ENCODE measurements around the gene PRKAG2. TPM values are rescaled to one million over a fixed set of nuclear protein-coding genes. Genes with fewer than 3 reads are reported as not detected.
A peak's percentile ranks its signal among the peaks of the same experiment; 100 is the strongest.

PRKAG2 gene
- total and polyA plus RNA-seq, 2 of the 13 experiments (the other 11 are each of a cell fraction or from before 2014, with no cell fraction given), result 0.90 to 1.3 TPM

- CTCF ChIA-PET (ENCODE audit: low intra/inter-chr PET ratio, low total read pairs), result no interaction called here
- POLR2A ChIA-PET, result no interaction called here
Measured at GRCh38 chr7:151857412-151857811, 19.5 kb downstream of the PRKAG2 start.

More at GRCh38 chr7:151857412-151857811, 19.5 kb downstream of the PRKAG2 start:
- no peak overlapping the region for H2AFZ ChIP-seq (ENCODE audit: low read length)
- H3K4me1 ChIP-seq (ENCODE audit: insufficient read depth, low read length), result no peaks in the 10 kb centered on the region
- no peak overlapping the region for H3K27ac ChIP-seq (ENCODE audit: extremely low read length, insufficient read depth, low read length)
- WGBS (ENCODE audit: low lambda C conversion rate), result 41% methylated on average over 12 of the region's 12 CpGs
- H3K79me2 ChIP-seq (ENCODE audit: insufficient read depth, low read length), result no peaks in the 10 kb centered on the region
- DNase-seq (ENCODE audit: low spot score), result no peak
- no peak overlapping the region for H3K4me3 ChIP-seq (replicated peaks in 1 of 3; ENCODE audit: insufficient read depth in 1 of 3, low read depth in 2 of 3, low read length in 3 of 3)
- no peaks in the 10 kb centered on the region for H3K36me3 ChIP-seq (replicated peaks in 1 of 2; ENCODE audit: control insufficient read depth in 1 of 2, insufficient read depth in 2 of 2, low read length in 2 of 2)
- no peaks in the 10 kb centered on the region; the same call in 1 of the 2 replicates for H4K20me1 ChIP-seq (ENCODE audit: insufficient read depth, low read length)
- intact Hi-C loops (cut with micrococcal nuclease; ENCODE audit: unreplicated experiment), result no loop called here
- no peaks in the 10 kb centered on the region for H3K9me3 ChIP-seq (ENCODE audit: low read length)
- H3K9ac ChIP-seq (ENCODE audit: insufficient read depth, low read depth, low read length), result no peak overlapping the region
- in situ Hi-C loops (cut with HindIII; ENCODE audit: extremely low pct_ligation_motif_present, low pct_unique_long_range_greater_than_20kb), result no loop called here
- no peak for ATAC-seq
- no peak overlapping the region for H3K4me2 ChIP-seq (ENCODE audit: low read depth, low read length)
- BruUV-seq (replicated peaks), result no TSS peak
- TF ChIP-seq AGO2 (optimal IDR thresholded peaks at IDR 0.05; ENCODE audit: low read depth, low read length) (no peak), CEBPB (IDR thresholded peaks at IDR 0.05; ENCODE audit: borderline replicate concordance, low read depth, low read length) (no peak), ZNF512 (CRISPR knock-in tag; IDR thresholded peaks at IDR 0.05) (no peak), MYNN (CRISPR knock-in tag; IDR thresholded peaks at IDR 0.05; ENCODE audit: low read depth) (no peak), CSRNP2 (CRISPR knock-in tag; conservative IDR thresholded peaks at IDR 0.05; ENCODE audit: low read depth) (no peak), ZNF629 (CRISPR knock-in tag; conservative IDR thresholded peaks at IDR 0.05) (0 out of 2 replicates have a peak, but pooled peaks have one; percentile 9)
- peaks cover 0 to 3% of the 10 kb centered on the region in 2 experiments; a peak in 3 of 5 replicates for H3K27me3 ChIP-seq (ENCODE audit: control insufficient read depth in 1 of 2, insufficient read depth in 2 of 2, low read length in 2 of 2)
- FAIRE-seq, result no peak
